Endothelial cell (in vitro differentiated cells): Measurements from ENCODE around the gene CSF1R. TPM values are rescaled to one million over a fixed set of nuclear protein-coding genes. Genes with fewer than 3 reads are reported as not detected.

Experiments used
- DNase-seq: peaks from one replicate; pipeline ENCODE4 v3.0.0; 2021; ENCODE audit warnings: low spot score
- H3K27ac Mint-ChIP-seq: one replicate; pipeline ENCODE4 v1.8.0; 2021; ENCODE audit warnings: mixed read lengths, inconsistent platforms; ENCODE audit not compliant: unreplicated experiment
- H3K27me3 Mint-ChIP-seq: one replicate; pipeline ENCODE4 v1.8.0; 2021; ENCODE audit warnings: mild to moderate bottlenecking, moderate library complexity, mixed read lengths, inconsistent platforms; ENCODE audit not compliant: unreplicated experiment
- H3K36me3 Mint-ChIP-seq: one replicate; pipeline ENCODE4 v1.8.0; 2021; ENCODE audit warnings: mild to moderate bottlenecking, low read depth, mixed read lengths, inconsistent platforms; ENCODE audit not compliant: unreplicated experiment
- H3K4me1 Mint-ChIP-seq: one replicate; pipeline ENCODE4 v1.8.0; 2021; ENCODE audit warnings: mild to moderate bottlenecking, mixed read lengths, inconsistent platforms; ENCODE audit not compliant: unreplicated experiment
- H3K4me3 Mint-ChIP-seq: one replicate; pipeline ENCODE4 v1.8.0; 2021; ENCODE audit warnings: mild to moderate bottlenecking, mixed read lengths, inconsistent platforms; ENCODE audit not compliant: unreplicated experiment
- H3K9me3 Mint-ChIP-seq: one replicate; pipeline ENCODE4 v1.8.0; 2021; ENCODE audit warnings: mixed read lengths, inconsistent platforms; ENCODE audit not compliant: unreplicated experiment
- CTCF ChIP-seq: fragments of 200-600 bp; sonication (generic); IDR thresholded peaks from one replicate; pipeline ENCODE4 v1.5.0; 2021; ENCODE audit warnings: antibody characterized with exemption; ENCODE audit not compliant: unreplicated experiment
- total RNA-seq: library from RNA; stranded (reverse); fragmentation: NEBNext Ultra II Directional; extraction: Animal tissue kit (Norgen Biotek cat#: 25700); gene quantifications from one replicate; pipeline ENCODE4 v1.2.1, GENCODE V29; 2021; ENCODE audit not compliant: unreplicated experiment

CSF1R gene
- total RNA-seq, 1 donor from 2014 or later = 2.7 TPM

GRCh38 chr5:150113047-150113744, 26.8 kb upstream of the CSF1R start:
- Mint-ChIP-seq H3K27ac (no peak overlapping the region), H3K4me1 (peaks cover 33% of the 10 kb centered on the region), H3K4me3 (no peak overlapping the region), H3K36me3 (peaks cover 3% of the 10 kb centered on the region), H3K27me3 (peaks cover 9% of the 10 kb centered on the region), H3K9me3 (no peaks in the 10 kb centered on the region)
- no peak for DNase-seq
- no peak for TF ChIP-seq CTCF

GRCh38 chr5:150112201-150113046, 26.1 kb upstream of the CSF1R start:
- TF ChIP-seq CTCF = no peak
- H3K27ac Mint-ChIP-seq = peak overlapping the region; percentile 62
- H3K4me1 Mint-ChIP-seq = peaks cover 41% of the 10 kb centered on the region
- no peaks in the 10 kb centered on the region for H3K9me3 Mint-ChIP-seq
- H3K36me3 Mint-ChIP-seq = peaks cover 3% of the 10 kb centered on the region
- DNase-seq = no peak
- no peak overlapping the region for H3K4me3 Mint-ChIP-seq
- H3K27me3 Mint-ChIP-seq = peaks cover 9% of the 10 kb centered on the region

DNA sequence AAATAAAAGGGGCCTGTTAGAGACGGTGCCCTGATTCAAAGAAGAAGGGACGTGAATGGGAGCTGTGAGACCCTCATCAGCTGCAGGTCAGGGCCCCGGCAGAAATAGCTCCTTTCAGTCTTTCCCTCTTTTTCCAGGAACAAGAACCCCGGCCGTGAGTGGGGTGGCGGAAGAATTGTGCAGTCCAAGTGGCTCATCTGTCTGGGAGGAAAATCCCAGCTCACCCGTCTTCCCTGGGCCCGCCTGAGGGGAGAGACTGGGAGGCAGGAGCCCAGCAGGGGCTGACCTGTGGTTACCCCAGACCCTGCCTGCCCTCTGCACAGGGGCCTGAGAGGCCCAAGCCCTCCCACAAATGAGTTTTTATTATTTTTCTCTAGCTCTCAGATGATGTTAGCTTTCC, 24.8 kb upstream of the CSF1R start:
- Mint-ChIP-seq H3K27me3 (peaks cover 7% of the 10 kb centered on the region), H3K27ac (no peak overlapping the region), H3K4me1 (peaks cover 54% of the 10 kb centered on the region), H3K36me3 (peaks cover 3% of the 10 kb centered on the region), H3K4me3 (no peak overlapping the region), H3K9me3 (no peaks in the 10 kb centered on the region)
- no peak for TF ChIP-seq CTCF
- no peak for DNase-seq

- Mint-ChIP-seq H3K27me3 (peaks cover 7% of the 10 kb centered on the region), H3K27ac (no peak overlapping the region), H3K9me3 (no peaks in the 10 kb centered on the region), H3K36me3 (peaks cover 3% of the 10 kb centered on the region), H3K4me1 (peaks cover 58% of the 10 kb centered on the region), H3K4me3 (no peak overlapping the region)
- no peak for DNase-seq
- no peak for TF ChIP-seq CTCF
Observed at GRCh38 chr5:150109921-150110320, 23.6 kb upstream of the CSF1R start.
